Measurements from ENCODE around the gene VSX1.

The VSX1 gene

DNA sequence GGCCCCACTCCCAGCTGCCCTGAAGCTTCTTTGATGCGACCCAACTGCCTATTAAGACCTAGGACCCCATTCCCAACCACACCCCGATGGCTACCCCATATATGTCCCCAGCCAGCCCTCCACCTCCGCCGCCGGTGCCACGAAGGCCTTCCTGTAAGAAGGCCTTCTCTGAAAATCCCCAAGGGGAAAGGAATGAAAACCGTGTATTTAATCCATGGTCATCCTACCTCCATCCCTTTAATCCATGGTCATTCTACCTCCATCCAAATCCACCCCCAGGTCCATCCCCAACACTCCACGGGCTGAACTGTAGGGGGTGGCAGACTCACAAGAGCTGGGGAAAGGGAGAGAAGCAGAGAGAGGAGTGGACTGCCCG lies 545 bp upstream of the VSX1 start:
- H3K4me3 ChIP-seq (replicated peaks; ENCODE audit: low read depth, low read length): no peak overlapping the region
- TF ChIP-seq, protein P1, sequence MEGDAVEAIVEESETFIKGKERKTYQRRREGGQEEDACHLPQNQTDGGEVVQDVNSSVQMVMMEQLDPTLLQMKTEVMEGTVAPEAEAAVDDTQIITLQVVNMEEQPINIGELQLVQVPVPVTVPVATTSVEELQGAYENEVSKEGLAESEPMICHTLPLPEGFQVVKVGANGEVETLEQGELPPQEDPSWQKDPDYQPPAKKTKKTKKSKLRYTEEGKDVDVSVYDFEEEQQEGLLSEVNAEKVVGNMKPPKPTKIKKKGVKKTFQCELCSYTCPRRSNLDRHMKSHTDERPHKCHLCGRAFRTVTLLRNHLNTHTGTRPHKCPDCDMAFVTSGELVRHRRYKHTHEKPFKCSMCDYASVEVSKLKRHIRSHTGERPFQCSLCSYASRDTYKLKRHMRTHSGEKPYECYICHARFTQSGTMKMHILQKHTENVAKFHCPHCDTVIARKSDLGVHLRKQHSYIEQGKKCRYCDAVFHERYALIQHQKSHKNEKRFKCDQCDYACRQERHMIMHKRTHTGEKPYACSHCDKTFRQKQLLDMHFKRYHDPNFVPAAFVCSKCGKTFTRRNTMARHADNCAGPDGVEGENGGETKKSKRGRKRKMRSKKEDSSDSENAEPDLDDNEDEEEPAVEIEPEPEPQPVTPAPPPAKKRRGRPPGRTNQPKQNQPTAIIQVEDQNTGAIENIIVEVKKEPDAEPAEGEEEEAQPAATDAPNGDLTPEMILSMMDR (IDR thresholded peaks at IDR 0.05; ENCODE audit: low read depth, low read length, missing control alignments): no peak
- DNase-seq (ENCODE audit: extremely low read depth, low read depth): no peak

DNA sequence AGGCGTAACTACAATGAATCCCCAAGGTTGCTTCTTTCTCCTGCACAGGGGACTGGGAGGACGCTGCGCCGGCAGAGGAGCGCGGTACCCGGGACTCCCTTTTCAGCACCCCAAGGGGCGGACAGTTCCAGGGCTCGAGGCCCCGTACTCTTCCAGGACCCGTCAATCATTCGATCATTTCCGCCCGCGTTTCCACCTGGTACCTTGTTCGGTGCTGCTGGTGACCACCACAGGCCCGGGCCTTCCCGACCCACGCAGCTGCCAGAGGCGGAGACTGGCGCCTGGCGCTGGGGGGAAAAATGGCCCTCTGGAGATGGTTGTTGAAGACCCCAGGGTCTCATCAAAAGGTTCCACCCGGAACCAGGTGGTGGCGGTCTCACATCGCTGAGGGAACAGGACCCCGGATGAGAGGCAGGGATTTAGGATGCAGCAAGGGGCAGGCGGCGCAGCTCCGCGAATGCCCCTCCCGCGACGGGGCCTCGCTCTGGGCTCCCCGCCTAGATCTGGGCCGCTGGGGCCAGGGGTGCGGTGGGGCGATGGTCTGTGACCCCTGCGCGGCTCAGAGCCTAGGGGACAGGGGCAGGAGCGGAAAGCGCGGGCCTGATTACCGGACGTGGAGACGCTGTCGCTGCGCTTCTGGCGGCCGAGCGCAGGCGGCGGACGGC lies 744 bp downstream of the VSX1 start:
- no peak overlapping the region for H3K4me3 ChIP-seq (replicated peaks; ENCODE audit: low read depth, low read length)
- TF ChIP-seq, protein P1 (IDR thresholded peaks at IDR 0.05; ENCODE audit: low read depth, low read length, missing control alignments): no peak
- no peak for DNase-seq (ENCODE audit: extremely low read depth, low read depth)

DNA sequence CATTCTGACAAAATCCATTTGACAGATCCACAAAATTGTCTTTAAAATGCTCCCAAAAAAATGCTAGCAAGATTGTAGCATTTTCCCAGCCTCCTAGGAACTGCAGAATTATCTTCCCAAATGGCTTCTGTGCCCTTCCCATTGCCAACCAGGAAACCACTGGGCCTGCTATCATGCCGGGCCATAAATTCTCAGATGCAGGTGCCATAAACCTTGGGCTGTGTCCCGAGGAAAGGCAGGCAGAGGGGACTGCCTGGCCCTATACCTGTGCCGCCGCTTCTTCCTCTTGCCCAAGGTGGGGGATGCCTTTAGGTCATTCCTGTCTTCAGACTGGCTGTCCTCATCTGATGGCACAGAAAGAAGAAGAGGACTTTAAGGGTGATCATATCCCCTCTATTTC lies 2.8 kb downstream of the VSX1 start:
- H3K4me3 ChIP-seq (replicated peaks; ENCODE audit: low read depth, low read length): no peak overlapping the region
- TF ChIP-seq, protein P1 (IDR thresholded peaks at IDR 0.05; ENCODE audit: low read depth, low read length, missing control alignments): no peak
- DNase-seq (ENCODE audit: extremely low read depth, low read depth): no peak

DNA sequence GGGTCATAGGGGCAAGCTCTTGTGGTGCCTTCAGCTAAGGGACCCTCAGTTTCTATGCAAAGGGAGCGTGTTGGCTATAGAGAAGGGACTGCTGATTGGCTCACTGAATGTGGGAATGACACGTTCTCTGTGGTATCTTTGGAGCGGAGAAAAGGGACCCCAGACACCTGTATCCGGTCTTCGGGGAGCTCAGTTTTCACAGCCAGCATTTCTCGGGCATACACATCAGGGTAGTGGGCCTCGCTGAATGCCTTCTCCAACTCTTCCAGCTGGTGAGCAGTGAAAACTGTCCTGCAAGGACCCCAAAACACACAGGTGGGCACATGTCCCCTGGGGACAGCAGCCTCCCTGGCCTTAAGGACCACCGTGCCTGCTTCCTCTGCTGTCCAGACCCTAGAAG lies 3.3 kb downstream of the VSX1 start:
- no peak overlapping the region for H3K4me3 ChIP-seq (replicated peaks; ENCODE audit: low read depth, low read length)
- no peak for DNase-seq (ENCODE audit: extremely low read depth, low read depth)
- TF ChIP-seq, protein P1 (IDR thresholded peaks at IDR 0.05; ENCODE audit: low read depth, low read length, missing control alignments): no peak

DNA sequence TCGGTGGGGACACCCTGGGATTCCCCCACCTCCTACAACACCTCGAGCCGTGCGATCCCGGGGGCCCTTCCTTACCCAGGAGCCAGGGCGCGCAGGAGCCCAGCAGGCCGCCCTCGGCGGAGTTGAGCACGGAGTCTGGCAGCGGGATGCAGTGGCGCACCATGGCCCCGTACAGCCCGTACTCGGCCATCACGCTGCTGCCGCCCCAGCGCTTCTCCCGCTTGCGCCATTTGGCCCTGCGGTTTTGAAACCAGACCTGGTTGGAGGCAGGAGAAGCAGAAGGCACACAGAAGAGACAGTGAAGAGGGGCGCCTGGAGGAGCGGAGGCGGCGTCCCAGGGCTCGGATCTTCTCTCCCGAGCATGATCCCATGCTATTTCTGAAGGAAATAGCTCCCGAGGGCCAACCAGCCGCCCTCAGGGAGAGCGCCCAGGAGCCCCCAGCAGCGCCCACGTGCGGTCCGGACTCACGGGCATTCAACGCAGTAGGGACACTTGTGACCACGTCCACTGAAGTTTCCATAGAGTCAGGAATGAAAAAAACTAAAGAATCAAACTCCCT lies 4.3 kb downstream of the VSX1 start:
- DNase-seq (ENCODE audit: extremely low read depth, low read depth): no peak
- H3K4me3 ChIP-seq (replicated peaks; ENCODE audit: low read depth, low read length): peak overlapping the region; percentile 4; the same call in 1 of the 2 replicates
- TF ChIP-seq, protein P1 (IDR thresholded peaks at IDR 0.05; ENCODE audit: low read depth, low read length, missing control alignments): no peak

DNA sequence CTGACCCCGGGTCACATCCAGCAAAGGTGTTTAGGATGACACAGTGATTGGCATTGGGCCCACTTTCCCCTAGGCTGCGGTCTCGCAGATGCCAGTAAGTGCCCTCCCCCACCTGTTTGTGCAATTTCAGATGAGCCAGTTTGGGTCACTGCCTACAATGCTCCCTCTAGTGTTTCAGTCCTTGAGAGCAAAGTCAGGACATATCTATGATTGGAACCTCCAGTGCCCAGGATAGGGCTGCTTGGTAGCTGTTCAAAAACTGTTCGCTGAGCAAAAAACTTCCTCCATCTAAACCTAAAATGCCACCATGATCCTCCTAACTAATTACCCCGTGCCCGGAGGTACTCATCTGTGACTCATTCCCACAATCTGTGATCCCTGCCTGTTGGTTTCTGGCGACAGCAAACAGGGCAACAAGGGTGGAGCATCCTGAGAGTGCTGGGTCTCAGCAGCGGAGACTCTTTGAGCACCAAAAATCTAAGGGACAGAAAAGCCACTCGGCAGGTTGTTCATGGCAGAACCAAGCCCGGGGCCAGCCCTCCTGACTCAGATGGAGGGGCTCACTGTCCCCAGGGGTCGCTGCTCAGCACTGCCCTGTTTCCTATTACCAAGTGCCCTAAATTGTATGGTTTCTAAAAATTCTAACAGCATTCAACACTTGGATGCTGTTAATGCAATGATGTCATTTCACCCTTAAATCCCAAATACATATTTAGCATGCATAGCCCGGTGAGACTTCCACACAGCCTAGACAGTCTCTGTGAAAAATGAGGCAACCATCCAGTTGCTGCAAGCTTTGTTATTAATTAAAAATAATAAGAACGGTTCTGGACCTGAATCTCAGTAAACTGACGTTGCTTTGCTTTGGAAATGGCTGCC lies 5.0 kb downstream of the VSX1 start:
- H3K4me3 ChIP-seq (replicated peaks; ENCODE audit: low read depth, low read length): 0 out of 2 replicates have a peak overlapping the region, but pooled peaks have one; percentile 4
- TF ChIP-seq, protein P1 (IDR thresholded peaks at IDR 0.05; ENCODE audit: low read depth, low read length, missing control alignments): no peak
- no peak for DNase-seq (ENCODE audit: extremely low read depth, low read depth)
